Liver (tissue), 3 donors: ENCODE measurements around the gene HSH2D.

Experiments
- ATF3 ChIP-seq: IDR thresholded peaks from 2 replicates; pipeline ENCODE4 v1.6.1; 2016; ENCODE audit warnings: antibody characterized with exemption
- CTCF ChIP-seq: fragments of 150-350 bp; IDR thresholded peaks from 2 replicates; pipeline ENCODE4 v1.5.1; 2017; ENCODE audit warnings: improper control_type of control experiment, low read depth, low read length; ENCODE audit not compliant: missing input control
- FOXA1 ChIP-seq: IDR thresholded peaks from 2 replicates; pipeline ENCODE4 v1.6.1; 2016; ENCODE audit warnings: antibody characterized with exemption
- MAX ChIP-seq: IDR thresholded peaks from 2 replicates; pipeline ENCODE4 v1.6.1; 2016; ENCODE audit warnings: antibody characterized with exemption
- RAD21 ChIP-seq, 2 donors: IDR thresholded peaks; 2 replicates each; pipeline ENCODE4 v1.6.1; 2016; ENCODE audit warnings: antibody characterized with exemption in 2 of 2, mild to moderate bottlenecking in 2 of 2
- SP1 ChIP-seq: IDR thresholded peaks from 2 replicates; pipeline ENCODE4 v1.6.1; 2018; ENCODE audit warnings: antibody characterized with exemption, mild to moderate bottlenecking
- TAF1 ChIP-seq: conservative IDR thresholded peaks from 2 replicates; pipeline ENCODE4 v1.6.1; 2016; ENCODE audit warnings: antibody characterized with exemption, mild to moderate bottlenecking
- YY1 ChIP-seq: IDR thresholded peaks from 2 replicates; pipeline ENCODE4 v1.6.1; 2016; ENCODE audit warnings: antibody characterized with exemption, mild to moderate bottlenecking
- ZBTB33 ChIP-seq: IDR thresholded peaks from 2 replicates; pipeline ENCODE4 v1.6.1; 2016; ENCODE audit warnings: antibody characterized with exemption
- TF ChIP-seq, protein P1 (sequence below): IDR thresholded peaks from 2 replicates; pipeline ENCODE4 v1.6.1; 2016; ENCODE audit warnings: antibody characterized with exemption, mild to moderate bottlenecking
- donor health status: healthy.
- donor health status: healthy.

DNA sequence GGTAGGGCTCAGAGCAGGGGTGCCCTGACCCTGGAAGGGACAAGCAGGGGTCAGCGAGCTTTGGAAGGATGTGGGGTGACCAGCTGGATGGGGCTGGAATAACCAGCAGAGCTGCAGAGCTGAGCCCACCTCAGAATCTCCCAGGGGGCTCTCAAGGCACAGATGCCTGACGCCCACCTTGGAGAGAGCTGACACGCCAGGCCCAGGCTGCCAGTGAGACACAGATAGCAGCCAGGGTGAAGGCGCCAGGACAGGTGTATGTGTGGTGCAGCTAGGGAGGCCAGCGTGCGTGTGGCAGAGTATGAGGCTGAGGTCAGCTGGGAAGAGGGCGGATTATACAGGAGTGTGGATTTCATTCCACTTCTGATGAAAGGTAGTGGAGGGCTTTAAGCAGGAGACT is 63.2 kb downstream of the HSH2D start:
- no peak for TF ChIP-seq CTCF
- no peak for TF ChIP-seq ATF3
- no peak for TF ChIP-seq MAX
- TF ChIP-seq, protein P1, sequence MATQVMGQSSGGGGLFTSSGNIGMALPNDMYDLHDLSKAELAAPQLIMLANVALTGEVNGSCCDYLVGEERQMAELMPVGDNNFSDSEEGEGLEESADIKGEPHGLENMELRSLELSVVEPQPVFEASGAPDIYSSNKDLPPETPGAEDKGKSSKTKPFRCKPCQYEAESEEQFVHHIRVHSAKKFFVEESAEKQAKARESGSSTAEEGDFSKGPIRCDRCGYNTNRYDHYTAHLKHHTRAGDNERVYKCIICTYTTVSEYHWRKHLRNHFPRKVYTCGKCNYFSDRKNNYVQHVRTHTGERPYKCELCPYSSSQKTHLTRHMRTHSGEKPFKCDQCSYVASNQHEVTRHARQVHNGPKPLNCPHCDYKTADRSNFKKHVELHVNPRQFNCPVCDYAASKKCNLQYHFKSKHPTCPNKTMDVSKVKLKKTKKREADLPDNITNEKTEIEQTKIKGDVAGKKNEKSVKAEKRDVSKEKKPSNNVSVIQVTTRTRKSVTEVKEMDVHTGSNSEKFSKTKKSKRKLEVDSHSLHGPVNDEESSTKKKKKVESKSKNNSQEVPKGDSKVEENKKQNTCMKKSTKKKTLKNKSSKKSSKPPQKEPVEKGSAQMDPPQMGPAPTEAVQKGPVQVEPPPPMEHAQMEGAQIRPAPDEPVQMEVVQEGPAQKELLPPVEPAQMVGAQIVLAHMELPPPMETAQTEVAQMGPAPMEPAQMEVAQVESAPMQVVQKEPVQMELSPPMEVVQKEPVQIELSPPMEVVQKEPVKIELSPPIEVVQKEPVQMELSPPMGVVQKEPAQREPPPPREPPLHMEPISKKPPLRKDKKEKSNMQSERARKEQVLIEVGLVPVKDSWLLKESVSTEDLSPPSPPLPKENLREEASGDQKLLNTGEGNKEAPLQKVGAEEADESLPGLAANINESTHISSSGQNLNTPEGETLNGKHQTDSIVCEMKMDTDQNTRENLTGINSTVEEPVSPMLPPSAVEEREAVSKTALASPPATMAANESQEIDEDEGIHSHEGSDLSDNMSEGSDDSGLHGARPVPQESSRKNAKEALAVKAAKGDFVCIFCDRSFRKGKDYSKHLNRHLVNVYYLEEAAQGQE: no peak
- TF ChIP-seq SP1: no peak
- no peak for TF ChIP-seq TAF1
- no peak for TF ChIP-seq YY1
- no peak for TF ChIP-seq RAD21 (IDR thresholded peaks at IDR 0.05)
- no peak for TF ChIP-seq FOXA1
- TF ChIP-seq ZBTB33: no peak
